Adrenal gland (tissue), 5 donors: ENCODE data around the gene TNNT2.

Experiments
- CTCF ChIP-seq, 6 experiments: fragments of 450-650 bp in 4 of 6; fragments of 200-600 bp in 2 of 6; sonication (generic) in 1 of 6; IDR thresholded peaks; 1 replicate in 5 of 6; 2 replicates in 1 of 6; pipeline versions ENCODE4 v1.5.1 to v1.8.0; 2016 to 2021; ENCODE audit warnings: antibody characterized with exemption in 6 of 6, mild to moderate bottlenecking in 2 of 6, moderate library complexity in 1 of 6
- POLR2A ChIP-seq, 2 donors: fragments of 450-650 bp; IDR thresholded peaks; one replicate each; pipeline ENCODE4 v1.6.1; 2017; ENCODE audit warnings: antibody characterized with exemption in 2 of 2, mild to moderate bottlenecking in 2 of 2, moderate library complexity in 1 of 2
- donor health status: DM: no; HTN: no; CAD: no.

- no peak for TF ChIP-seq POLR2A (IDR thresholded peaks at IDR 0.05)
- TF ChIP-seq CTCF (IDR thresholded peaks at IDR 0.05) = no peak
Measured at GRCh38 chr1:201409440-201409839, 32.0 kb upstream of the TNNT2 start.
